Stimulated activated CD4-positive, alpha-beta T cell treated with anti-CD3 and anti-CD28 coated beads, TNF-alpha, amount 100 ng/mL, for 48 hours (primary cell): ENCODE results near the gene FES.

Experiments
- DNase-seq, 3 donors: peaks; one replicate each; pipeline ENCODE4 v3.0.0-alpha.2; 2020; ENCODE audit warnings: low read depth in 3 of 3

FES gene

GRCh38 chr15:90876046-90876445, 8.3 kb upstream of the FES start:
- no peak for DNase-seq

GRCh38 chr15:90876512-90877170, 7.7 kb upstream of the FES start:
- DNase-seq: no peak

- DNase-seq: no peak
Measured at GRCh38 chr15:90877315-90877714, 7.0 kb upstream of the FES start.

GRCh38 chr15:90877996-90878395, 6.3 kb upstream of the FES start:
- DNase-seq: no peak

- DNase-seq: no peak
Measured at GRCh38 chr15:90878660-90879059, 5.6 kb upstream of the FES start.

- no peak for DNase-seq
Measured at GRCh38 chr15:90879730-90880366, 4.5 kb upstream of the FES start.

GRCh38 chr15:90880381-90881145, 3.7 kb upstream of the FES start:
- no peak for DNase-seq

GRCh38 chr15:90881181-90881977, 2.9 kb upstream of the FES start:
- no peak for DNase-seq

GRCh38 chr15:90881978-90882721, 2.2 kb upstream of the FES start:
- DNase-seq: no peak

- DNase-seq: no peak
Measured at GRCh38 chr15:90882781-90883525, 1.4 kb upstream of the FES start.

GRCh38 chr15:90883526-90883975, 753 bp upstream of the FES start:
- DNase-seq: no peak

GRCh38 chr15:90884719-90885431, 571 bp downstream of the FES start:
- DNase-seq: no peak

GRCh38 chr15:90885432-90886290, 1.4 kb downstream of the FES start:
- DNase-seq: peak; percentile 56 to 79 (median 68)

- no peak for DNase-seq
Measured at GRCh38 chr15:90886291-90886614, 1.9 kb downstream of the FES start.

- no peak for DNase-seq
Measured at GRCh38 chr15:90887037-90887481, 2.8 kb downstream of the FES start.

- no peak for DNase-seq
Measured at GRCh38 chr15:90889313-90889730, 5.0 kb downstream of the FES start.

GRCh38 chr15:90889736-90890456, 5.6 kb downstream of the FES start:
- no peak for DNase-seq

- no peak for DNase-seq
Measured at GRCh38 chr15:90890839-90891238, 6.5 kb downstream of the FES start.
